ENCODE data around the gene TRIO.
A peak's percentile ranks its signal among the peaks of the same experiment; 100 is the strongest.
"Not testable (repeated sequence)": the region's sequence is repeated elsewhere in the genome, so short reads cannot be mapped to it uniquely, and the experiment has no call there.

Gene TRIO

DNA sequence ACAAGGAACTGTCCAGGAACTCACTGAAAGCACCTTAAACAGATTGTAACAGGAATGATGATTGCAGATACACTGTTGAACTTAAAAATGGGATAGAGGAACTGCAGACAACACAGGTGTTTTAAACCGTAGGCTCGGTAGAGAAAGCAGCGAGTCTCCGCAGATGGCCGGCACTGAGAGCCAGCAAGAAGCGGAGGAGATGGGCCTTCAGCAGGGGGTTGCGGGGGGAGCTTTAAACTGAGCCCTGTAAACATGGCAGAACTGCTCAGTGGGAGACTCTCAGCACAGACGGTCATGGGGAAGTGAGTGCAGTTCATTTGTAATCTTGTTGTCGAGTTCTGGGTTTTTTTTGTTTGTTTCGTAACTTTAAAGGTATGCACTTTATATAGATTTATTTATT is 283.4 kb downstream of the TRIO start:
- FAIRE-seq: no peak
- DNase-seq (ENCODE audit: low spot score): no peak

DNA sequence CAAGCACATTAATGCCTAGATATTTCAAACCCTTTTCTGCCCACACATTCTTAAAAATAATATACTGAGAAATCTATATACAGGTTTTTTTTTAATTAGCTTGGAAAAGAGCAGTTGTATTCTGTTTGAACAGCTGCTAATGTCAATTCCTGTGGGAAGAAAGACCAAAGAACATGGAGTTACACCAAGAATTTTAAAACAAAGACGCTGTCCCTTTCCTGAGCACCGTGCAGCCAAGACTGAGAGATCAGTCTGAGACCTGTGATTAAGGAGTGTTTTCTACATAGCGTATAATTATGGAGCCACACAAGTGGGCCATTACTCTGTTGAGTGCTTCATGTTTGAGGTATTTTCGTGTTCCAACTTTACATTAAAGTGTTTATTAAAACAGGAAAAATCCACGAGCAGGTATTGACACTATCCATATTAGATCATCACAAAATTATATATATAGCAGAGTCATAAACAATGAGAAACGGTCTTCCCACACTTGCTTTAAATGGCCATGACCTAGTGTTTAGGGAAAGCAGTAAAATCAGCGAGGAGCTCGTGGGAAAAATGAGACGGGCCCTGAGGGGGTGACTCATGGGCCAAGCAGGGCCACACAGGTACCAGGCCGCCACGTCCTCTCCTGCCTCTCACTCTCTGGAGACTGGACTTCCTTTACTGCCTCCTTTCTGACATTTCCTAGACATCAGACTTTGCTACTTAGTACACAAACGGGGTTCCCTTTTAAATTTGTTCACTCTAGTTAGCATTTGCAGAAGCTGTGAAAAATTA is 285.4 kb downstream of the TRIO start:
- no peak for FAIRE-seq
- no peak for DNase-seq (ENCODE audit: low spot score)

- FAIRE-seq (no peak), DNase-seq (ENCODE audit: low spot score) (no peak)
Observed at GRCh38 chr5:14429101-14430050, 286.2 kb downstream of the TRIO start.

GRCh38 chr5:14431534-14431933 is 288.4 kb downstream of the TRIO start:
- no peak for DNase-seq (ENCODE audit: low spot score)
- no peak for FAIRE-seq

GRCh38 chr5:14432931-14433589 is 289.9 kb downstream of the TRIO start:
- no peak for FAIRE-seq
- DNase-seq (ENCODE audit: low spot score): no peak

- FAIRE-seq (no peak), DNase-seq (ENCODE audit: low spot score) (no peak)
Observed at GRCh38 chr5:14435481-14435880, 292.3 kb downstream of the TRIO start.

DNA sequence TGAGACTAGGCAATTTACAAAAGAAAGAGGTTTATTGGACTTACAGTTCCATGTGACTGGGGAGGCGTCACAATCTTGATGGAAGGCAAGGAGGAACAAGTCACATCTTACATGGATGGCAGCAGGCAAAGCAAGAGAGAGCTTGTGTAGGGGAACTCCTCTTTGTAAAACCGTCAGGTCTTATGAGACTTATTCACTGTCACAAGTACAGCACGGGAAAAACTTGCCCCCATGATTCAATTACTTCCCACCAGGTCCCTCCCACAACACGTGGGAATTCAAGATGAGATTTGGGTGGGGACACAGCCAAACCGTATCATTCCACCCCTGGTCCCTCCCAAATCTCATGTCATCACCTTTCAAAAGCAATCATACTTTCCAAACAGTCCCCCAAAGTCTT is 293.0 kb downstream of the TRIO start:
- DNase-seq (ENCODE audit: low spot score); FAIRE-seq: not testable (repeated sequence)

GRCh38 chr5:14436801-14437542 is 293.8 kb downstream of the TRIO start:
- DNase-seq (ENCODE audit: low spot score) (no peak), FAIRE-seq (no peak)

- DNase-seq (ENCODE audit: low spot score) (no peak), FAIRE-seq (no peak)
Observed at GRCh38 chr5:14438195-14438606, 295.1 kb downstream of the TRIO start.

DNA sequence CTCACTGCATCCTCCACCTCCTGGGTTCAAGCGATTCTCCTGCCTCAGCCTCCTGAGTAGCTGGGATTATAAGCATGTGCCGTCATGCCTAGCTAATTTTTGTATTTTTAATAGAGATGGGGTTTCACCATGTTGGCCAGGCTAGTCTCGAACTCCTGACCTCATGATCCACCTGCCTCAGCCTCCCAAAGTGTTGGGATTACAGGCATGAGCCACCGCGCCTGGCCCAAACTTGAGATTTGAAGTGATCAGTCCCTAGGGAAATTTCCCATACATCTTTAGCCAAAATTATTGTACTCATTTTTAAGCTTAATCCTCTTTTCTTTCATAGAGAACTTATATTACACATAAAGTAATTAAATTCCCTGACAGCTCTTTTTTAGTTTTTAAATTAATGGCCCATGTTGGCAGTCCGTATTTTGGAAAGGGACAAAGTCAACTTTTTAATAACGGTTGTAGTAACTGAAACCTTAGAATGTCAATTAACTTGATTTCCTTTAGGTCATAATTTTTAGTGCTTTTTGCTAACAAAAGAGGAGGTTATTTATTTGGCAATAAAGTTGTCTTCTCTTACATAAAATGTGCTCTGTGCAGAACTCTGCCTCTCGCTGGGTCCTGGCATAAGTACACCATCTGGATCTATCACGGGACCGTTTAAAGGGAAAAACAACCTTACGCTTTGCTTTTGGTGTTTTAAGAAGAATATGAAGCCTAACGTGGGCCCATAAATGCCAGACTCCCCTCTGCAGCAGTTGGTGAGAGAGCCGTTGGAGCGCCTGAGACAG is 296.1 kb downstream of the TRIO start:
- DNase-seq (ENCODE audit: low spot score) (no peak), FAIRE-seq (no peak)

GRCh38 chr5:14440223-14440581 is 297.1 kb downstream of the TRIO start:
- FAIRE-seq (no peak), DNase-seq (ENCODE audit: low spot score) (no peak)

GRCh38 chr5:14440582-14441431 is 297.7 kb downstream of the TRIO start:
- FAIRE-seq: no peak
- no peak for DNase-seq (ENCODE audit: low spot score)

DNA sequence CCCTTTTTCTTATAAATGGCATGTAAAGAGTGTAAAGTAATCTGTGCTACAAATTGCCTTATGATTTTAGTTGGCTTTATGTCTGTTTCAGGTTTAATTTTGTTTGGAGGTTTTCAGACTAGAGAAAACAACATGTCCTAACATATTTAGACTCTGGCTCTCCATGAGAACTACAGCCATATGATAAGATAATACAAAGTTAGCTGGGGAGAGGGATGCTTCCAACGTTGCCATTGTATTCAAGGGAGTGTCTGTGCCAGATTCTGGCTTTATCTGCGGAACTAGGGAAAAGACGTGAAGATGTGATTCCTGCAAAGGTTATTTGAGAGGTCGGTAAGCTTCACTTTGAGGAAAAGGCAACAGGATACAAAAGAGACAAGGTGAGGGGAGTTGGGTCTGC is 298.5 kb downstream of the TRIO start:
- no peak for FAIRE-seq
- no peak for DNase-seq (ENCODE audit: low spot score)

GRCh38 chr5:14442536-14442935 is 299.4 kb downstream of the TRIO start:
- DNase-seq (ENCODE audit: low spot score) (no peak), FAIRE-seq (no peak)

DNA sequence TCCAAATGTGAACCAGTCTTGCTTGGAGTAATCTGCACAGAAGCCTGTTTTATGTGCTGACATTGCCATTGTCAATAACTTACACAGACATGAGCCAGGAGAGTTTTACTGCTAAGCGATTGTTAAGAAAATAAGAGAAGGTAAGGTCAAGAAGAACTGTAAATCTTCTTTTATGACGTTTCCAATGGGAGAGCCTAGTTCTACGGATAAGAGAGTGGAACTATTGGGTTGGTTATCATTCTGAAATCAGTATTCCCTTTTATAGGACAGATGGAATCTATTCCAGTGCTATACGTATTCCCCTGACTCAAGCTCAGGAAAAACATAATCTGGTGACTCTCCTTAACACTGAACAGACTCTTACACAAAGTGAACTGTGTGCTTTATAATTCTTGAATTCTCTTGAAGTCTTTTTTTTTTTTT is 300.5 kb downstream of the TRIO start:
- no peak for FAIRE-seq
- DNase-seq (ENCODE audit: low spot score): no peak

- FAIRE-seq (no peak), DNase-seq (ENCODE audit: low spot score) (no peak)
Observed at GRCh38 chr5:14444161-14444560, 301.0 kb downstream of the TRIO start.

DNA sequence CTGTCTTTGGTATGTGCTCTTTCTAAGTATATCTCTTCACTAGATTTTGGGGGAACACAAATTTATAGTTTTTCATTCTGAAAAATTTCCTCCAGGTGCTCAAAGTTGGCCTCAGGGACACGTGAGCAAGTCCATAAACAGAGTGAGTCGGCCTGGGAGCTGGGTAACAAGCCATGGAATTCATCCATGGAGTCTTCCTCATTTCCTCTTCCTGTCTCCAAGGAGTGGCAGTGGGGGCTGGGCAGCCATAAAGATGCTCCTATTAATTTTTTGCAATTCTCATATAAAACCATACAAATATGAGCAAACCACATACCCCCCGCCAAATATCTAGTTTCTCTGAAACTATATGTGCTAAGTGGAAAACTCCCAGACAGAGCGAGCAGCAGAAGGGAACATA is 301.9 kb downstream of the TRIO start:
- no peak for FAIRE-seq
- DNase-seq (ENCODE audit: low spot score): peak; percentile 30

DNA sequence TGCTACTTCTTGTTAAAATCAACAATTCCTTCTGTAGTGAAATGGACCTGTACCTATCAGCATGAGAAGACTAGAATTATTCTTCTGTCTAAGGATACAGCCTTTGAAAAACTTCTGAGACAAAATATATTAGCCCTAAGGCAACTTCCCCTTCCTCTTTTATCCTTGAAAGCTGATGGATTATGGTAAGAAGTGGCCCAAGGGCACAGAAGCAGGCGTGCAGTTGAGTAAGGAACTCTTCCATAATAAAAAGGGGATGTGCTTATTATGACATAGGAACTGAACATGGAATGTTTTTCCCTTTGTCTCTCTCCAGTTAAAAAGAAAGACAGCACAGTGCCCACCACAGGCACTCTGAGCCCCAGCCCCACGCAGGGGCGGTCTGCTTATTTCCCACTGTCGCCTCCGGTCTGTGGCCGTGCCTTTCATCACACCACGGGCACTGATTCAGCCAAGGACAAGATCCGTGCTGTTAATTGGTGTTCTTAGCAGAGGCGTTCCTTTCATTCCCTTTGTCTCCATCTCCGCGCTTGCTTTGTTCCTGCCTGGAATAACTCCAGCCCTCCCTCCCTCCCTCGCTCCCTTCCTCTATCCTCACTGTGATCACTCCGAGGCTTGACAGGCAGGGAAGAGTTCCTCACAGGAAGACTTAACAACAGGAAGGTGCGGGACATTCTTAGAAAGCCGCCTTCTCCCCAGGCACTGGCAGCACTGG is 302.6 kb downstream of the TRIO start:
- DNase-seq (ENCODE audit: low spot score) (no peak), FAIRE-seq (no peak)
